CD4-positive, alpha-beta T cell treated with Interleukin-4 for 1 hour (primary cell): ENCODE data around the gene TRAF3.

Experiments used
- DNase-seq, 2 donors: peaks; one replicate each; pipeline ENCODE4 v3.0.0-alpha.2; 2020 to 2022

Gene TRAF3, protein sequence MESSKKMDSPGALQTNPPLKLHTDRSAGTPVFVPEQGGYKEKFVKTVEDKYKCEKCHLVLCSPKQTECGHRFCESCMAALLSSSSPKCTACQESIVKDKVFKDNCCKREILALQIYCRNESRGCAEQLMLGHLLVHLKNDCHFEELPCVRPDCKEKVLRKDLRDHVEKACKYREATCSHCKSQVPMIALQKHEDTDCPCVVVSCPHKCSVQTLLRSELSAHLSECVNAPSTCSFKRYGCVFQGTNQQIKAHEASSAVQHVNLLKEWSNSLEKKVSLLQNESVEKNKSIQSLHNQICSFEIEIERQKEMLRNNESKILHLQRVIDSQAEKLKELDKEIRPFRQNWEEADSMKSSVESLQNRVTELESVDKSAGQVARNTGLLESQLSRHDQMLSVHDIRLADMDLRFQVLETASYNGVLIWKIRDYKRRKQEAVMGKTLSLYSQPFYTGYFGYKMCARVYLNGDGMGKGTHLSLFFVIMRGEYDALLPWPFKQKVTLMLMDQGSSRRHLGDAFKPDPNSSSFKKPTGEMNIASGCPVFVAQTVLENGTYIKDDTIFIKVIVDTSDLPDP

DNA sequence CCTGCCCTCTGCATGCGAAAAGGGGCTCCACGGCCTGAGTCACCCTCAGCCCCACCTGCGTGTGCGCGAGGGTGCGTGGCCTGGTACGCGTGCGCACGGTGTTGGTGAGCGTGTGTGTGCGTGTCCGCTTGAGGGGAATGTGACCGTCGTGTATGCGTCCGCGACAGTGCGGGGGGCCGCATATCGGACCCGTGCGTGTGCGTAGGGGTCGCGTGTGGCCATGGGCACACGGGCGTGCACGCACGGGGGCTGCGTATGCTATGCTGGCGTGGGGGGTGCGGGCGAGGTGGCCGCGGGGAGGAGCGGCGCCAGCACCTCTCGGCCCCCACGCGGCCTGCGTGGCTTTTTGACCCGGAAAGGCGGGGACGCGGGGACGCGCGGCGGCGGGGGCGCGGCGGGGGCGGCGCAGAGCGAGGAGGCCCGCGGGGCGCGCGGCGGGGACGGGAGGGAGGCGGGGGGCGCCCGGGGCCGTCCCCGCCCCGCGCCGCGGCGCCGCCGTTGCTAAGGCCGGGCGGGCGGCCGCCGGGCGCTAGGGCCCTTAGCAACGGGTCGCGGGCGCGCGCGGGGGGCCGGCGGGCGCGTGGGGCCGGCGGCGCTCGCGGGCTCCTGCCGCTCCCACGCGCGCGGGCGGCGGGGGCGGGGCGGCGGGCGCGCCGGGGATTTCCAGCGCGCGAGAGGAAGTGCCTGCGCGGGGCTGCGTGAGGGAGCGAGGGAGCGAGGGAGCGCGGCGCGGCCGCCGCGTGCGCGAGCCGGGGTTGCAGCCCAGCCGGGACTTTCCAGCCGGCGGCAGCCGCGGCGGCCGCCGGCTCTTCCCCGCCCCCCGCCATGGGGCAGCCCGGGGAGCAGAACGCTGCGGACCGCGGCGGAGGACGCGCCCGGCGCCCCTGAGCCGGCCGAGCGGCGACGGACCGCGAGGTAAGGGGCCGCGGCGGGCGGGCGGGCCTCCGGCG is at the start of gene TRAF3:
TSS of gene TRAF3 (plus strand) at position 689 of the 950 bp plus-strand sequence. CDS start 92,753 bp downstream, outside the sequence.
- DNase-seq = peak; percentile 91 to 92

DNA sequence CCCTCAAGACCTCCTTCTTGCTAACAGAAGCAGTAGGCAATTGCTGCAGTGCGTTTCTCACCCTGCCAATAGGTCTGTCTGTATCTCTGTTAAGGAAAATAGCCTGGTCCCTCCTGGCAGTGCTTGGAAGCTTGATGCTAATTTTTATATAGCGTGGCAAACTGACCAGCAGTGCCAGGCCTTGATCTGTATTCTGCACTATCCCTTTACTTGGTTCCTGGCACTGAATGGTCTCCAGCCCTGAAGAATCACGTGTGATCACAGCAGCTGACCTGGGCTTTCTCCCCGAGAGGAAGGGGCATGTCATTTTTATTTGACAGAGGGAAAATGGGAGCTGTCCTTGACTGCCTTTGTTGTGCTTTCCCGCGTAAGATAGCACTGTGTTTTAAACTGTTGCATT is 48.7 kb upstream of the TRAF3 start:
- no peak for DNase-seq

DNA sequence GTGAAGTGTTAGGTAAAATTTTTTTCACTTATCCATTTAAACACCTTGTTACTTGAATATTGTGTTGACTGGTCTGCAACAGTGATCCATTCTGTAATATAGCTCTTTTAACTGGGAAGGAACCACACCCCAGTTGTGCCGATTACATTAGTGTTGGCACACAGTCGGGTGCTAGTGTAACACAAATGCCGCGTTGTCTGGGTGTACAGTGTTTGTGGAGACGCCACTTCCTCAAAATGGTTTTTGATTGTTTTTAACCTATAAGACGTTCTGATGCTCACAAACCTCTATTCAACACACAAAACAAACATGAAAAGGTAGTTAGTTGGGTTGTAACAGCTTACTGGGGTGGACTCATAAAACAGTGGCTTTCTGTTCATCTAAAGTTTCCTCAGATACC is 48.0 kb upstream of the TRAF3 start:
- DNase-seq = no peak

DNA sequence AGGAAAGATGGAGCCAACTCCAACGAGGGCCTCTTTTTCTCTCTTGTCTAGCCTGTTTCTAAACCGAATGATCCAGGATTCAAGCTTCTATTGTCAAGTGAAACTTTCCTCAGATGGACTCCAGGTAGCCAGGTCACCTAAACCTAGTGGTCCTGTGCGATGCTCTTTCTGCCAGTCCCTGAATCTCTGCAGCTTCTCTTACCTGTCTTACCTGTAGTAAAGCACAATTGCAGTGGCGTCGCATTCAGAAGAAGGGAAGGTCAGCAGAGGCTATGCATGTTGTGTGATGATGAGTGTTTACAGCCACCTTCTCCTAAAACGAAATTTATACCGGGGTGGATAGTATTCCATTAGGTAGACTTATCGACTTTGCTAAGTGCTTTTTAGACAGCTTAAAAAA is 47.4 kb upstream of the TRAF3 start:
- no peak for DNase-seq

DNA sequence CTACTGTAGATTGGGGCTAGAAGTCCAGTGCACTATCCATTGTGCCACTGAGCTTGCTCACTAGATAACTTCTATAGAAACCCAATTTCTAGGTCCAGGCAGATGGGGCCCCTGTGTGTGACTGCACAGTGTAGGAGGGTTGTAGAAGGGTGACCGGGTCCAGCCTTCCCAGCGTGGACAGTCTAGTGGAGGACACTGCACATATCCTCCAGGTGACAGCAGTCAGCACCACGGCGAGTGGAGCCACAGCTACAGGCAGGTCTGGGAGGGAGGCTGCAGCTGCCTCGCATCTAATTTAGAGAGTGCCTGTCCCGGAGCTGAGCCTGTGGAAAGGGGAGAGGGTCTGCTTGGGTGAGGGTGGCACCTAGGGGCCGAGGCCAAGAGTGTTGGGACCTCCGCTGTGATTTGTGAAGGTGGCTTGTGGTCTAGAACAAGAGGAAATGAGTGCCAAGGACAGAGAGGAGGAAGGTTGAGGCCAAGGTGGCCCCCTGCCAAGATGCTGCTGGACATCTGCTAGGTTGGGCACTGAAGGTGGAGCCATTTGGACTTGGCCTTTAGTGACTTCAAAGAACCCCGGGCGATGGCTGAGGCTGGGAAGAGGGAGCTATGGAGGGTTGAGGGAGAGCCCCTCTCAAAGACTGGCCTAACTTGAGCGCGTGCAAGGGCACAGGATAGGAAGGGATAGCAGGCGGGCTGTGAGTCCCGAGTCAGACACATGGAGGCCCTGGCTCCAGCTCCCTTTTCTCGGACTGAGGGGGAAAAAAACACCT is 46.0 kb upstream of the TRAF3 start:
- no peak for DNase-seq

DNA sequence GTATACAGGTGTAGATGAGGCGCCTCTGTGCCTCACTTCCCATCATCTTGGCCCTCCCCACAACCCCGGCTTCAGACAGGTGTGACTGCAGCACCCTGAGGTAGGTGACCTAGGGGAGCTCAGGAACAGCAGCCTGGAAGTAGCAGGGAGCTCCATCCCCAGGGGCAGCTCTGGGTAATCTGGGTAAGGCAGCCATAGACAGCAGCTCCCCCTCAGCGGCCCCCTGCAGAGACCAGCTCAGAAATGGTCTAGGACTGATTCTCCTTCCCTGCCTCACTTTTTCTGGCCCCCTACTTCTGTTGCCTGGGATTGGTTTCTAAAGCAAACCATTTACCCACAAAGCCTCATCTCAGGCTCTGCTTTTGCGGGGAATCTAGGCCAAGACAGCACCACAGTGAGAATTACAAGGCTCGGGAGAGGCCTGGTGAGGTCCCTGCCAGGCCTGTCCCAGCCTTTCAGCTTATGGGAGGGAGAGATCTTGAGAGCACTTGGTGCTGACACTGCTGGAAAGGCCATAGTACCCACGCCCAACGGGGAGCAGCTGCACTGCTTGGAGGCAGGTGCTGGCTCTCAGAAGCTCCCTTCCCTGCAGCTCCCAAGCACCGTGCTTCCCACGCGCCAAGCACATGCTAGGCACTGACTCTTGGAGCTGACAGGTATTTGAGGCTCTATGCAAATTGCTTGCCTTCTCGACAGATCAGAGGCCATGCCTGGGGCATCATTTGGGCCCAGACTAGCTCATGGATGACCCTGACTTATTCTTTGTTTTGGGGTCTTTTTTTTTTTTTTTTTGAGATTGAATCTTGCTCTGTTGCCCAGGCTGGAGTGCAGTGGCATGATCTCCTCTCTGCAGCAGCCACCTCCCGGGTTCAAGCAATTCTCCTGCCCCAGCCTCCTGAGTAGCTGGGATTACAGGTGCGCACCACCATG is 45.1 kb upstream of the TRAF3 start:
- no peak for DNase-seq

DNA sequence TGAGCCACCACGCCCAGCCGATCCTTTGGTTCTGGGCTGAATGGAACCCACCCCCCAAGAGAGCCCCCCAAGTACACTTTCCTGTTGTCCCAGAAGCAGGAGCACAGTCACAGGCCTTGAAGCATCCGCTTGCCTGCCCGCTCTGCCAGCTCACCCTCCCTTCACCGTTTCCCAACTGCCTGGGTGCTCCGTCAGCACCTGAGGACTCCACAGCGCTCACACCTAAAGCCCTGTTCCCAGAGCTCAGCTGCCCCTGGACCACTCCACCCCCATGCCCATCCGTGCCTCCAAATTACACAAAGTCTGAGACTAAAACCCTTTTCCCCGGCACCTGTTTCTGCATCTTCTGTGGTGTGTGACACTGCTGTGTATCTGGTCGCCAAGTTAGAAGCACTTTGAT is 44.3 kb upstream of the TRAF3 start:
- no peak for DNase-seq

DNA sequence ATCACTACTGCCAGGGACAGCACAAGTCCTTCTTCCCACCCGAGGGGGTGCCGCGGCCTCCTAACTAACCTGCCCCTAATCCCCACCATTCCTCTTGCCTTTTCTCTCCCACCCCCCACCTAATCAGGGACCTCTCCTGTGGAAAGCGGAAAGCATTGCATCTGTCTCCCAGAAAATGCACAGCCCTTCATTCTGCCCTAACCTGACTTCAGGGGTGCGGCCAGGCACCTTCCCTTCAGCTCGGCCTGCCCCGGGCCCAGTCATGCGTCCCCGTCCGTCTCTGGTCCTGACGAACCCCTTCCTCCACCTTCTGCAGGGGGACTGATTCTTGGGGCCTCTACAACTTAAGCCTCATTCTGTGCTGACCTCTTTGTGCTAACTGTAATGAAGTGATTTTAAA is 43.9 kb upstream of the TRAF3 start:
- no peak for DNase-seq

DNA sequence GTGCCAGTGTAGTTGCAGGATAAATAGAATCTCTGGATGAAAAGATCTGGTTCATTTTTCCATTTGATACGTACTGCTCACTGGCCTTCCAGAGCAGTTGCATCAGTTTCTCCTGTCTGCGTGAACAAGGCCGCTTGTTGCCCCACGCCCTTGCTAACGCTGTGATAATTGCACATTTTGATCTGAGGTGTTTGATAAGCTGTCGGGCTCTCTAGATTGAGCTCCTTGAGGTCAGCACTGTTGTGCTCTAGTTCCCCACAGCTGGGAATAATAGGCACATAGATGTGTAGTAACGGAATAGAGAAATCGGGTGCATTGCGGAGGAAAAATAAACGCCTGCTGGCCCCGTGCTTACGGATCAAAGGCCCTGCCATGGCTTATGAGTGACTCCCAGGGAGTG is 42.8 kb upstream of the TRAF3 start:
- no peak for DNase-seq

DNA sequence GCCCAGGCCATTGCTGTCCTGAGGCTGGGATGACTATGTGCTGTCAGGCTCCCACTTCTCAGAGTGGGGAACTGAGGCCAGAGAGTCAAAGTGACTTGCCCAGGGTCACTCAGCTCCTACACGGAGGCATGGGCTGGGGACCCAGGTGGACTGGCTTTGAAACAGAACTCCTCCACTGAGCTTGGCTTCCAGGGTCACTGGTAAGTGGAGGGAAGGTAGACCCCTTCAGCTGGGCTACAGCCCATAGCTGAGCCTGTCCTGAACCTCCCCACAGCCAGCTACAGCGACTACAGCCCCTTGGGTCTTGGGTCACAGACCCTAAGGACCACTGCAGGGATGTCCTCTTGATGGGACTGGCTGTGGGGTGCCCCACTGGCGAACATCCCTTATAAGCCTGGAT is 40.3 kb upstream of the TRAF3 start:
- no peak for DNase-seq

DNA sequence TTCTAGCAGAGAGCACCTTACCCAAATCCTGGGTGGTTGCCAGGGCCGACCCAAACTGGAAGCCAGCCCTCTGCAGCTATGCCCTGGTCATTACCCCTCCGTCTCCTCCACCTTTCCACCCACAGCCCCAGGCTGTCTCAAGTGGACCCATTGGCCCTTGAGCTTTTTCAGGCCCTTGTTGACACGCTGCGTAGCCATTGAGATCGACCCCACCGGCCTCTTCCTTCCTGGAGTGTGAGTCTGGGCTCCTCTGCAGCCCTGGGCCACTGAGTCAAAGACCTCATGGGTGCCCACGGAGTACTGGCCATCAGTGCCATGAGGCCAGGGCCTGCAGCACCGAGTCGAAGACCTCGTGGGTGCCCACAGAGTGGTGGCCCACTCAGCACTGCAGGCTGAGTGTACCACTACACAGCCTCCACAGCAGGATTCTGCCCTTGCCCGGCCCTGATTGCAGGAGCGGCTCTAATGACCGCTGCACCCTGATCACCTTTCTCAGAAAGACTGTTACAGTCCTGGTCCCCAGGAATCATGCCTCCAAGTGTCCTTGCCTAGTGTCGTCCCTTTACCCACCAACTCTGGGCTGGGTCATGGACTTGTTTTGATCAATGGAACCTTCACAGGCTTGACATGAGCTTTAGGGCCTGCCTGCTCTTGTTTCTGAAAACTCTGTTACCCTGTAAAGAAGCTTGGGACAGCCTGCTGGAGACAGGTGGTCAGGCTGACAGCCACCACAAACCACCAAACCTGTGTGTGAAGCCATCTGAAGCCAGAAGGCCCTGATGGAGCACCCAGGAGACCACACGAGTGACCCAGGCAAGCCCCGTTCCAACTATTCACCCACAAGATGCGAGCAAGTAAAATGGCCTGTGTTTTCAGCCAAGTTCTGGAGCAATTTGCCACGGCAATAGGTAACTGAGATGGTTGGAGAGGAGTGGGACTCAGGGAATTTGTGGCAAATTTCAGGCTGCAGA is 39.6 kb upstream of the TRAF3 start:
- no peak for DNase-seq

DNA sequence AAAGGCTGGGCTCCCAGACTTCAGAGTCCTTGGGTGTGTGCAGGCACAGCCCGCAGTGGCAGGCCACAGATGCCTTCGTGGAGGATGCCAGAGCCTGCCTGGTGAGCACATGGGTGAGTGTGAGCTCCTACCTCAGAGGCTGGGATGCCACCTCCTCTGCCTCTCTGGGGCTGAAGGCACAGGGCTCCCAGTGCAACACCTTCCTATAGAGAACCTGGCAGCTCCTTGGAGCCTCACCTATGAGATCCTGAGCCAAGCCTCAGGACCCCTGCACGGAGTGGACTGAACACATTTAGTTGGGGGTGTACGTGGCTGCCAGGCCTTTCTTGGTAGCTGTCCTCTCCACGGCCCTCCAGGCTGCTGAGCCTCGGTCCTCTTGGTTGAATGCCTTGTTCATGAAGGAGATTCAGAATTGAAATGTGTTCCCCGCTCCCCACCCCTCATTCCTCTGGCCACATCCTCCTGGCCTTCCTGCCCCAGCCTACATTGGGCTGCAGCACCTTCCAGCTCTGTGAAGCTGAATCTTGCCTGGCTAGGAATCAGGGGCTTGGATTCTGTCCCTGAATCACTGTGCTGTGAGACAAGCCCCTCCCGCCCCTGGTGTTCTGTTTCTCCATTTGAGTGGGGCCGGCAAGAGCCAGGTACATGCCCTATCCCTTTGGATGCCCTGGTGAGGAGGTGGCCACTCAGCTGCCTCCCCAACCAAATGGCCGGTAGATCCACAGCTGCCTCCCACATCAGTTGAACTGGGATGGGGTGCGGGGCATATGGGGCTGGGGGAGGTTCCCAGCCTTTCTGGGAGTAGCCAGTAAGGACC is 38.7 kb upstream of the TRAF3 start:
- no peak for DNase-seq

DNA sequence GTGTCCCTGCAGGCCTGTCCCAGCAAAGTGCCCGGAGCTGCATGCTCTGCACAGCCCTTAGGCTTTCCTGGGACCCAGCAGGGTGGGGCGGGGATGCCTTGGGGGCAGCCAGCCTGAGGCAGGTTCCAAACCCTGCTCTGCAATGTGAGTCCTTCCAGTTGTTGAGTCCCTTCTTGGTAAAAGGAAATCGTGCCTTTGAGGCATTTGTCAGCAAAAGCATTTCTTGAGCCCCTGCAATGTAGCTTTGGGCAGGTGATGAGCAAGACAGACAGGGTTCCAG is 38.1 kb upstream of the TRAF3 start:
- no peak for DNase-seq

DNA sequence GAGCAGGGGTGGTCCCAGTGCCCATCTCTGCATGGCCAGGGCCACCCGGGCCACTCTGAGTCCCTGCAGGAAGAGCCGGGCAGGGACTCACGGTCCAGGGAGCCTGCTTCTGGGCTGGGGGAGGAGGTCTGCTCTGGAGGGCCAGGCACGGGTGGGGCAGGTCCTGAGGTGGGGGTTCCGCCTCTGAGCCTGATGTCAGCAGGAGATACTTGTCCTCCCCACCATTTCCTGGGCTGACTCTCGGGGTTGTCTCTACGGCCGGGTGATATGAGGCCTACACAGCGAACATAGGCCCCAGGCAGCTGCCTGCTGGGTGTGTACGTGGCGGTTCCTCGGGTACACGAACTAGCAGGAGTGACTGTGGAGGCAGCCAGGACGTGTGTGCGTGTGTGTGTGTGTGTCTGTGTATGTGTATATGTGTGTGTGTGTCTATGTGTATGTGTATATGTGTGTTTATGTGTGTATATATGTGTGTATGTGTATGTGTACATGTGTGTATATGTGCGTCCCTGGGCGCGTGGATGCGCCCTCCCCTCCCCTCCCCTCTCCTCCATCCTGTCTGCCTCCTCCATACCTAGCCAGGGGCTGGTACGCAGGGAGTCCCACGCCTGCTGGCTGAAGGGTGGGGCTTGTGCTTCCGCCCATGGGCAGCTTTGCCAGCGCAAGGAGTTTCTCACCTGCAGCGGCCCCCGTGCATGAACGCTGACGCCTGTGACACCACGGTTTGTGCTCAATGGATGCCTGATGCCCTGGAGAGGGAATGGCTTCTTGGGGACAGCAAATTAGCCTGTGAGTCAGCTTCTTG is 30.4 kb upstream of the TRAF3 start:
- no peak for DNase-seq

DNA sequence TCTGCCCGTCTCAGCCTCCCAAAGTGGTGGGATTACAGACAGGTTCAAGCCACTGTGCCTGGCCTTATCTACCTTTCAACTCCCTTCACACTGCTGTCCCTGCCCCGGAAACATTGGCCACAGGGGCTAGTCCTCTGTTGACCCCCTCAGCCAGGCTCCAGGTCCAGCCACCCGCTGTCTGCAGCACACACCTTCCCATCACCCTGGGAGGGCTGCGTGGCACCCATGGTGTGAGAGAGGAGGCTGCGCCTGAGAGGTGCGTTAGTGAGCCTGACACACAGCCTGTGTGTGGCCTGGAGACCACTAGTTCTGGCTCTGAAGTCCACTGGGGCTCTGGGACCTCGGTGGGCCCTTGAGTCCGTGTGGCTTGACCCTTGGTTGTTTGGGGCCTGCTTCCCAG is 28.4 kb upstream of the TRAF3 start:
- no peak for DNase-seq

DNA sequence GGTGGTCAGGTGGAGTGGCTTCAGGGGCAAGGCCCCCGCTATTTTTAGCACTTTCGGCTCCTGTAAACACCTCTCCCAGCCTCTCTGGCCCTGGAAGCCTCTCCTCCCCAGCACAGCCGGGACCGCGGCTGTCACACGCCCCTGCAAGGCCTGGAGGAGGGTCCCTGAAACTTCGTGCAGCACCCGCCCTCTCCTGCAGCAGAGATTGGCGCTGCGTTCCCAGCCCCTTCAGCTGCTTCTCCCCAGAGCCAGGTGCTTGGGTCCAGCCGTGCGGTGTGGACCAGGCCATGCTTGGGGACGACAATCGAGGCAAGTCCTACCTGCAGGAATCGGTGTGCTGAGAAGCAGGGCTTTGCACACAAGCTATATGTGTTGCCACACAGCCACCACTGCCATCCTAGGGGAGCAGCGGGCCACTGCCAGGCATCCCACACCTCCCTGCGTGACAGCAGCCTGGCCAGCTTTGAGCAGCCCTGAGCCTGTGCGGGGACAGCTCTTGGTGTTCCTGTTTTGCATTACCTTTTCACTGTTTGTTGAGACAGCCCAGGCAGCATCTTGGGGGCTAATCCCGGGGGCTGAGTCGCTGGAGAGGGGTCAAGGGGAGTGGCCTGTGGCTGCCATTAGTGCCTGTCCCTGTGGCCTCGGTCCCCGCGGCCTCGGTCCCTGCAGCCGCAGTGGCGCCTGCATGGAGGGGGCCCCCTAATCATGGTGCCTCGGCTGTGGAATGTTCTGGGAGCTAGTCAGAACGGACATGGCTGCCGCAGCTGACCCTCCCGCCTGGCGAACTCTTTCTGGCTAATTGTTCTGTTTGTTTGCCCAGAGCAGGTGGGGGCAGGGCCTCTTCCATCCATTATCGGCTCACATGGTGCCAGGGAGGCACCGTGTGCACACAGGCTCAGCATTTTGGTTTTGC is 27.6 kb upstream of the TRAF3 start:
- no peak for DNase-seq

DNA sequence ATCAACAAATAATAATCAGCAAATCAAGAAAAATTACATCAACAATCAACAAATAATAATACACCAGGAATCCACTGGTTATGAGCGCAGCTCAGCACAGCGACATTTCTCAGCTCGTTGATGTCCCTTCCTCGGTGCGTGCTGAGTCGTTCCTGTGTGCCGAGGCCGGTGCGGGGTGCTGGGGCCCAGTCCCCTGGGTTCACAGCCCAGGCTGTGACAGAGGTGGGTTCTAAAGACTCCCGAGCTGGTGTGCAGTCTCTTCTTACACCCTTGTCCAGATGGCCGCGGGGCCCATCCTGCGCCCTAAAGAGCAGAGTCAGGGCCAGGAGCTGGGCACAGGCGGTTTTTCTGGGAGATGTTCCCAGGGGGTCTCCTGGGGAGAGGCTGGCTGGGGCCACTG is 26.9 kb upstream of the TRAF3 start:
- DNase-seq = no peak

DNA sequence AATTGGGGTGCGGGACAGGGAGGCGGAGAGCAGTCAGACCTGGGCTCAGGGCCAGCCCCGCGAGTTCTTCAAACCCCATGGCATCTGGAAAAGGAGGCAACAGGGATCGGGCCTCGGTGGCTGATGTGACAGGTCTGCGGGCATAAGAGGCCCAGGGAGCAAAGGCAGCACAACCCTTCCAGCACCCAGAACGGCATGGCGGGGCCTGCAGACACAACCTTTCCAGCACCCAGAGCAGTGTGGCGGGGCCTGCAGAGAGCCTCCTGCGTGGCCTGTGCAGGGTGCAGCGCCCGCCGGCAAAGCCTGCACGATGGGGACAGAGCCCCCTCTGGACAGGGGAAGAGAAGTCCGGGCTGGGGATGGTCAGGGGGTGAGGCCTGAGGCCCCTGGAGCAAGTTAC is 26.2 kb upstream of the TRAF3 start:
- no peak for DNase-seq
